Activated CD8-positive, alpha-beta memory T cell treated with anti-CD3 and anti-CD28 coated beads for 4 hours (primary cell): ENCODE data around the gene NRARP.

Experiments
- DNase-seq, 2 donors: peaks; one replicate each; pipeline ENCODE4 v3.0.0-alpha.2; 2020; ENCODE audit warnings: low read depth in 2 of 2

NRARP gene

DNA sequence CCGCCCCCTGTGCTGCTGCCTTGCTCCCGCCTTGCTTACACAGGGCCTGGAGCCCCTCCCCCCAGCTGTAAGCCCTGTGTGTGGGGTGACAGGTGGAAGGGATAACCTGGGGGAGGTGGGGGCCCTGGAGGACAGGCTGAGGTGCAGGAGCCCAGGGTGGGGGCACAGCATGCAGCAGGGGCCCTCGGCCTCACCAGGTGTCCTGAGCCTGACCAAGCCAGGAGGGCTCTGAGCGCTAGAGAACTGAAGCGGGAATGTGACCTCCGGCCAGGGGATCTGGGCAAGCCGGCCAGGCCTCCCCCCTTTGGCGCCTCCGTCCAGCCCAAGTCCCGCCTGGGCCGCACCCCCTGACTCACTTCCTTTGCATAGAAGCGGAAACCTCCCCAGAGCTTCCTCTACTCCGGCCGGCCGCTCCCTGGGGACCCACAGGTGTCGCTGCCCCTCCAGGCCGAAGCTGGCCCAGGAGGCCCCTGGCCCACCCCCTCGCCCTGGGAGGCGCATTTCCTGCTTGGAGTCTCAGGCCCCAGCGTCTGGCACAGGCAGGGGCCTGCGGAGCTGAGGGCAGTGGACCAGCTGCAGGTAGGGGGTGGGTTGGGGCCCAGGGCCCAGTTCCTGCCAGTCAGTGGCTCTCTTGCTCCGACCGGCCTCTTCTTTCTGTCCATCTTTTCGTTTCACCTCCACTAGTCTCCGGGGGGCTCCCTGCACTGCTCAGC is 24.6 kb downstream of the NRARP start, which contains the start of gene TOR4A:
TSS of gene TOR4A (plus strand) at position 398 of the 713 bp plus-strand sequence. CDS start 964 bp downstream, outside the sequence.
- no peak for DNase-seq

DNA sequence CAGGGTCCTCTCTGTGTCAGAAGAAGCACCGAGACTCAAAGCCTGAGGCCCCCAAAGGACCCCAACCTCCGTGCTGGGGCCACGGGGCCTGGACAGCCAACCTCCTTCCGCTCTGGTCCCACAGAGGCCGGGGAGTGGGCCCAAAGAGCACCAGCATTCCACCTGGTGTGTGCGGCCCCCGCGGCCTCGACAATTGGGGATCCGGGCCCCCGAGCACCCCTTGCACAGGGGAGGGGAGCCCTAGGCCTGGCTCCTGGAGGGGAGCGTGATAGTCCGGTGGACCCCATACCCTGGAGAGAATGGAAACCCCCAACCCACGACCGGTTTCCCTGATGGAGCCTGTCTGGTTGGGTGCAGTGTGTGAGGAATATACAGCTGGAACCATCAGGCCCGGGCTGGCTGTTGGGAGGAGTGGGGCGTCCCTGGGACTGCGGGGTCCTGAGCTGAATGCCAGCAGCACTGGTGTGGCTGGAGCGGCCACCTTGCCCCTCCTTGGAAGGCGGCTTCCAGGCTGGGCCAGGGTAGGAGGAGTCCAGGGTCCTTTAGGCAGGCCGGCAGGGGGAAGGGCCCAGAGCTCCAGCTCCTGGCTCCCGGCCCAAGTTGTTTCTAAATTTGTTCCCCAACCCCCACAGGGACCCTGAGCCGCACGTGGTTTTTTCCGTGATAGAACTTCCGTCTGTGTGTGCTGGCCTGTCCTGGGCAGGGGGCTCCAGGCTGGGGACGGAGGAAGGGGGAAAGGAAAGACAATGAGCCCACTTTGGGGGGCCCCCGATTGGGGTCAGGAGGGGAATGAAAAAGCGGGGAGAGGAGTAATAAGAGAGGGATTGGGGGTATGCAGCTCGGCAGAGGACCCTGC is 25.4 kb downstream of the NRARP start:
- no peak for DNase-seq

- no peak for DNase-seq
Observed at GRCh38 chr9:137275588-137276472, 26.2 kb downstream of the NRARP start.

DNA sequence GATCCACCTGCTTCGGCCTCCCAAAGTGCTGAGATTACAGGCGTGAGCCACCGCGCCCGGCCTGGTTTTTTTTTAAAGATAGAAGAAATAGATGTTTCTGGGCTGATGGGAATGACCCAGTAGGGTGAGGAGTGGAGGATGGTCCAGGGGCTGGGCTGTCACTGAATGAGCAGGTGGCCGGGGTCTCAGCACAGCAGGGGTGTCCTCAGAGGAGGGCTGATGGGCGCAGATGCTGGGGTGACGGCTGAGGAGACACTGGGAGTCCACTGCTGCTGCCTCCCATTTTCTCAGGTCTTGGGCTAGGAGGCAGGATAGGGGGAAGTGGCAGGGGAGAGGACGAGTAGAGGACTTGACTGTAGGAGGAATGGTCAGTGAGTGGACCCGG is 26.9 kb downstream of the NRARP start:
- no peak for DNase-seq

DNA sequence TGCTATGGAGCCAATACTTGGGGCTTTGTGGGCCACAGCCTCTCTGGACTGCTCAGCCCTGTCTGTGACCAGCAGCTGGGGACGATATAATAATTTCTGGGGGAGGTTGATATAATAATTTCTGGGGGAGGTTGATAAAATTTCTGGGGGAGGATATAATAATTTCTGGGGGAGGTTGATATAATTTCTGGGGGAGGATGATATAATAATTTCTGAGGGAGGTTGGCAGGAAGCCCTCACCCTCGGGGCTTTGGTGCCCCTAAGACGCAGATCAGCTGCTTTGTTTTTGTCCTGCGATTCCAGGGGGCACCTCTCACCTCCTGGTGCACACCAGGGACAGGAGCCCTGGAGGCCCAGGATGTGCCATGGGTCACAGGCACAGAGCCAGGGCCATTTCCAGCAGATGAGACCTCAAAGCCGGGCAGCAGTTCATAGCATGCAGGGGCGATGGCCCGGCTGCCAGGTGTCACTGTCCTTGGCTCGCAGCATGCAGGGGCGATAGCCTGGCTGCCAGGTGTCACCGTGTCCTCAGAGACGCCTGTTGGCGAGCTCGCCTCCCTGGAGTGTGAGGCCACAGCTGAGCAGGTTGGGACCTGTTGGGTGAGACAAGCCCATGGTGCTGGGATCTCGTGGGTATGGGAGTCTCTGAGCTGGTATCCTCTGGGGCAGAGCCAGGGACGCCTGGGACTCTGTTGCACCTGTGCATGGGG is 28.3 kb downstream of the NRARP start:
- DNase-seq = no peak

- DNase-seq = no peak
Observed at GRCh38 chr9:137273095-137273490, 29.0 kb downstream of the NRARP start.

GRCh38 chr9:137272241-137273094 is 29.6 kb downstream of the NRARP start:
- no peak for DNase-seq

DNA sequence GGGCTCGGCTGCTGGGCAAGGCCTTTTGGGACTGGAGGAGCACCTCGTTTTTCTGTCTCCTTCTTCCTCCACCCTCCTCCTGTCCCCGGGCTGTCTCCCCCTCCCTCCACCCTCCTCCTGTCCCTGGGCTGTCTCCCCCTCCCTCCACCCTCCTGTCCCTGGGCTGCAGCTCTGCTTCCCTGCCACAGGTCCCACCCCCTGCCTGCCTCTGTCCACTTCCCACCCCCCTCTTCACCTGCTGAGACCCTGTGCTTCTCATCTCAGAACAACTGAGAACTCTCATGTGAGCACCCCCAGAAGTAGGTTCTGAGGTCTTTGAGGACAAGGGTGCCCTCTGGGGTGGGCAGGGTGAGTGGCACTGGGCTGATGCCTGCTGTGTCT is 30.4 kb downstream of the NRARP start:
- DNase-seq = no peak

DNA sequence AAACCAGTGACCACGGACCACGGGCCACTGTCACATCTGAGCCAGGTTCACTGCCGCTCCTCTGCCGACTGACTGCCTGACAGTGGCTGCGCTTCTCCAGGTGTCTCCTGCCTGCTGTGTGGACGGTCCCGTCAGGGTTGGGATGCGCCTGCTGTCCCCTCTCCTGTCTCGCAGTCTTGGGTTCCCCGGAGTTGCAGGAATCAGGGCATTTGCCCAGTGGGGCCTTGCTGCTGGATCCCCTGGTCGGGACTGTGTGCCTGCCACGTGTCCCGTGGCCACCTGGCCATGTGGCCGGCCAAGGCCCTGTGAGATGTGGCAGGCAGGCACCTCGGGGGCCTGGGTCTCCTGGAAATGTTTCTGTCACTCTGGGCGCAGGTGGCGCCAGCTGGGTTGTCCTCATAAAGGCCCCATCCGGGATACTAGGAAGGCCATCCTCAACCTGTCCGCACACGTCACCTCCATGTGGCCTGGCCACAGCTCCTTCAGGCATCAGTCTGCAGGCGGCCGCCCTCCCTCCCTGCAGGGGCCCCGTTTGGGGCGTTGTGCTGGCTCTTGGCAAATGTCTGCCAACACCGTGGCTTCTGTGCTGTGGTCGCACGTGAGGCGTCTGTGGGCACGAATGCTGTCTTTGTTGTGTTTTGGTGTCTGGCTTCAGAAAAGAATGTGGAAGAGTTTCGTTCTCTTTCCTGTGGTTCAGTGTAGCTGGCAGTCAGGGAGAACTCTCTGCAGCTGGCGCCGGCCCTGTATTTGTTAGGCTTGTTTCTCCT is 31.0 kb downstream of the NRARP start:
- no peak for DNase-seq

DNA sequence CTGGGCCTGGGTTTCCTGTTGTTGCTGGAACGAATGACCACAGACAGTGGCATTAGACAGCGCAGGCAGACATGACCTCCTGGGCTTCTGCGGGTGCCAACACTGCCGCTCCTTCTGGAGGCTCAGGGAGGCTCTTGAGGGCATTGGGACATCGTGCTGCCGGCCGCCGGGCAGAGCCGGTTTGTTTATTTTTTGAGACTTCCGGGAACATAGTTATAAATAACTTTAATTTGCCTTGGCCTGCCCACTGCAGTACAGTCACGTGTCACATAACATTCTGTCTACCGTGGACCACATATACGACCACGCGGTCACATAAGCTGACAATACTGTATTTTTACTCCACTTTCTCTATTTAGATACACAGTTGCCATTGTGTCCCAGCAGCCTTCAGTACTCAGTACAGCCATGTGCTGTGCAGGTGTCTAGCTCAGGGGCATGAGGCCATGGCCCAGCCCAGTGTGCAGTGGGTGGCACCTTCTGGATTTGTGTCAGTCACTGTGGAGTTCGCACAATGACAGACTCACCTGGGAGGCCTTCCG is 32.8 kb downstream of the NRARP start:
- DNase-seq = no peak

DNA sequence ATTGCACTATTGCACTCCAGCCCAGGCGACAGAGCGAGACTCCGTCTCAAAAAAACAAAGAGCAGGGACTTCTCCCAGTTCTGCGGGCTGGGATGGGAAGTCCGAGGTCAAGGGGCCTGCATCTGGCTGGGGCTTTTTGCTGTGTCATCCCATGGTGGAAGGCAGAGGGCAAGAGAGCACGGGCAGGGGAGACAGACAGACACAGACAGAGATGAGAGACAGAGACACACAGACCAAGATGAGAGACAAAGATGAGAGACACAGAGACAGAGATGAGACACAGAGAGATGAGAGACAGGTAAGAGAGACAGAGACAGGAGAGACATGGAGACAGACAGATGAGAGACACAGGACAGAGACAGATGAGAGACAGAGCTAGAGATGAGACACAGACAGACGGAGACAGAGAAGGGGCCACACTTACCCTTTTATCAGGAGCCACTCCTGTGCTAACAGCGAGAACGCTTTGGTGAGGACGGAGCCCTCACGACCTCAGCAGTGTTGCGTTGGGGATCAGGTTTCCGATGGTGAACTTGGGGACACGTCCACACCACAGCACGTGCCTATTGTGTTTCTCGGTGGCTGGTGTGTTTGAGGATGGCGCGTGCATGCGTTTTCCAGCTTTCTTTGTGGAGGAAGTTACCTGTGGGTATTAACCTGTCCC is 33.4 kb downstream of the NRARP start:
- DNase-seq = no peak

DNA sequence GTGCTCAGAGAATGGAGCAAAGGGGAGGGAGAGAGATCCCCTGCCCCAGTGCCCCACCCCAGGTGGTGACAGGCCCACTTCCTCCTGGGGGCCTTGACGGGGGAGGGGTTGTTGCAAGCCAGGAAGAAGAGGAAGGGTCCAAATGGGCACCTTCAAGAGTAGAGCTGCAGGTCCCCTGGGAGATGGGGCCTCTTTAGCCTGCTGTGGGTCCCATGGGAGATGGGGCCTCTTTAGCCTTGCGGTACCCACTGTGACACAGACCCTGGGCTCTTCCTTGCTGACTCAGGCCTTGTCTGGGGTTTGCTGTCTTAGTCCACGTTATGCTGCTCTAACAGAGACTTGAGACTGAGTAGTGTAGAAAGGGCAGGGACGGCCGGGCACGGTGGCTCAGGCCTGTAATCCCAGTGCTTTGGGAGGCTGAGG is 34.1 kb downstream of the NRARP start:
- DNase-seq = no peak

GRCh38 chr9:137266585-137267453 is 35.3 kb downstream of the NRARP start:
- DNase-seq = no peak

DNA sequence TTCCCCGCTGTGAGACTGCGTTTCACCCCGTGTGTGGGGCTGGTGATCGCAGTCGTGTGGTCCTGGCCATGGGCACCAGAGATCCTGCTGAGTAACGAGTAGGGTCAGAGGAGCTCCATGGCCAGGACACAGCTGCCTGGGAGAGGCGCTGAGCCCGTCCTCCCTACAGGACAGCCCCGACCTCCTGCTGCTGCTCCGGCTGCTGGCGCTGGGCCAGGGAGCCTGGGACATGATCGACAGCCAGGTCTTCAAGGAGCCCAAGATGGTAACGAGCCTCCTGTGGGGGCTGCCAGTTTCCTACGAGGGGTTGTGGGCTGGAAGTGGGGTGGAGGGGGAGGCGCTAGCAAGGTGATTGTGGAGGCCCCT is 35.9 kb downstream of the NRARP start:
- no peak for DNase-seq

GRCh38 chr9:137265496-137266161 is 36.4 kb downstream of the NRARP start:
- no peak for DNase-seq

GRCh38 chr9:137264067-137264466 is 38.0 kb downstream of the NRARP start:
- DNase-seq = no peak

DNA sequence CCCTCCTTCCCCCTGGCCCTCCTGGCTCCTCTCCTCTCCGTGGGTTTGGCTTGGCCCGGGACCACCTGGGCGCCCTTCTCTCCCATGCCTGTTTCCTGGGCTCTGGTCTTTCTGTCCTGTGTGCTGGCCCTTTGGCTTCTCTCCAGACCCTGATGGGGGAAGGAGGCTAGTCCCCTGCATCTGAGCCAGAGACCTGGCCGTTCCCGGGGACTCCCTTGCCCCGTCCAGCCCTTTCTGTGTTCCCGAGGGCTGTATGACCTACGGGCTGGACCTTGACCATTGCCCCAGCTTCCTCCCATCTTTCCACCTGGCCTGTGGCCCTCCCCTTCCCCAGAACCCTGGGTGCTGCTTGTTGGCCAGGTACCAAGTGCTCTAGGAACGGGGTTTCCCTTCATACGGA is 38.6 kb downstream of the NRARP start:
- no peak for DNase-seq

- no peak for DNase-seq
Observed at GRCh38 chr9:137262909-137263285, 39.2 kb downstream of the NRARP start.
